Skeletal muscle tissue (tissue), 5 donors: ENCODE results near the gene TTC21A. TPM values are rescaled to one million over a fixed set of nuclear protein-coding genes. Genes with fewer than 3 reads are reported as not detected.
A peak's percentile ranks its signal among the peaks of the same experiment; 100 is the strongest.

ENCODE experiments used
- H3K27ac ChIP-seq: one replicate; pipeline ENCODE4 v1.7.0; 2013; ENCODE audit warnings: mild to moderate bottlenecking, low read depth, low read length, inconsistent platforms
- H3K27me3 ChIP-seq, 3 donors: one replicate each; pipeline ENCODE4 v1.7.0; 2013; ENCODE audit warnings: low read length in 3 of 3; ENCODE audit not compliant: control insufficient read depth in 3 of 3, insufficient read depth in 3 of 3
- H3K36me3 ChIP-seq, 3 donors: one replicate each; pipeline ENCODE4 v1.7.0; 2013; ENCODE audit warnings: low read length in 3 of 3; ENCODE audit not compliant: control insufficient read depth in 3 of 3, insufficient read depth in 3 of 3
- H3K4me1 ChIP-seq, 3 donors: one replicate each; pipeline ENCODE4 v1.7.0; 2013; ENCODE audit warnings: low read length in 3 of 3, mild to moderate bottlenecking in 3 of 3; ENCODE audit not compliant: control insufficient read depth in 3 of 3, insufficient read depth in 3 of 3
- H3K4me3 ChIP-seq, 3 donors: one replicate each; pipeline ENCODE4 v1.7.0; 2013; ENCODE audit warnings: low read length in 3 of 3
- H3K9ac ChIP-seq, 3 donors: one replicate each; pipeline ENCODE4 v1.7.0; 2013; ENCODE audit warnings: low read length in 3 of 3, mild to moderate bottlenecking in 3 of 3, moderate library complexity in 2 of 3, low read depth in 1 of 3
- H3K9me3 ChIP-seq, 3 donors: one replicate each; pipeline ENCODE4 v1.7.0; 2013; ENCODE audit warnings: low read length in 3 of 3; ENCODE audit not compliant: control insufficient read depth in 3 of 3
- small RNA-seq: library from RNA; depleted of rRNA; stranded (forward); fragments of <200 nt; gene quantifications from one replicate; pipeline ENCODE3, GENCODE V24; 2014
- total RNA-seq: library from RNA; depleted of rRNA; stranded (reverse); fragments of >200 nt; gene quantifications from one replicate; pipeline ENCODE4 v1.2.3, GENCODE V29; 2014
- donor health status: Osteomylitis.

The TTC21A gene
- total RNA-seq, 1 donor from 2014 or later, result 1.0 TPM

DNA sequence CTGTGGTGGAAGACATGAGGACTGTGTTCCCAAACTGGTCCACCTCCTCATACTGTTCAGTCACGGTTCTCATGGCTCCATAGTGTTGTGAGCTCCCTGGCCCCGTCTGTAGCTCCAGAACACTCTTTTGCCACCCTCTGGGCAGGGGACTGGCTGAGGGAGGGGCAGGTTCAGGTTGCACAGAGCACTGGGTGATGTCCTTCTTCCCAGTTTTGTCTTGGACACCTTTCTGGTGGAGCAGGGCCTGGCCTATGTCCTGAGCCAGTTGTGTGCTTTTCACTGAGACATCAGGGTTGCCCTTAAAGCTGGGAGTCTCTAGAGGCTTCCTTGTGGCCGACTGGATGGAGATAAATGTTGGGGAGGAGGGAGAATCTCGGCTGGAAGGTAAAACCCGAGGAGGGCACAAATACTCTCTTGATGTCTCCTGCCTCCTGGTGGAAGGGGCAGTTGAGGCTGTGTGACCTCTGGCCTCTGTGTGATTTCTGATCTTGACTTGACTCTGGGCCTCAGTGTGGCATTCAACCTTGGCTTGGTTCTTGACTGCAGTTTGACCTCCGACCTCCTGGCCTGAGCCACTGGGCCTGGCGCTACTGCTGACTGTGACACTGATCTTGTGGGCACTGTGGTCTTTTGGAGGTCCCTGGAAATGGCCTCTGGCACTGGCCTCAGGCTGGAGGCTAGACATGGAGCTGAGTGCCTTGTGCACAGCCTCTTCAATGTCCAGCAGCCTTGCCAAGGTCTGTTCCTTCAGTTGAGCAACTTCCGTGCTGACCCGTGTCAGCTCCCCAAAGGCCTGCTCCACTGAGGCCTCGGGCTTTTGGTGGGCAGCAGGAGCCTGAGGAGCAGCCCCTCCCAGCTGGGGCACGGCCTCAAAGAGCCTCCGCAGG lies 76.8 kb downstream of the TTC21A start:
- Histone ChIP-seq H3K36me3 (peaks cover 43 to 59% (median 46%) of the 10 kb centered on the region in 3 donors), H3K9ac (peak overlapping the region; percentile 11 to 99 (median 37)), H3K4me1 (peaks cover 75 to 88% (median 87%) of the 10 kb centered on the region in 3 donors), H3K27ac (peak overlapping the region; percentile 70), H3K27me3 (no peaks in the 10 kb centered on the region), H3K4me3 (no peak overlapping the region), H3K9me3 (no peaks in the 10 kb centered on the region)

DNA sequence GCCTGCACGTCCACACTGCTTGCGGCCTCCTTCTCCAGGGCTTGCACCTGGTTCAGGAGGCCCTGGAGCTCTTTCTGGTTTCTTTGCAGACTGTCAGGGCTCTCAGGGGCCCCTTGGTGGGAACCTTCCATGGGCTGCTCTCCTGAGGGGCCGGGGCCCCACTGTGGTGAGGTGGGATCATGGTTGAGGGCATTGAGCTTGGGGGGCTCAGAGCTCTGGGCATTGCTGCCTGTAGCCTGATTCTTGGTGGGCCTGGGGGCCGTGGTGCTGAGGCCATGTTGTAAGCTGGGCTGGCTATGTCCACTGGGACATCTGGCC lies 77.4 kb downstream of the TTC21A start:
- H3K27me3 ChIP-seq, result no peaks in the 10 kb centered on the region
- no peaks in the 10 kb centered on the region for H3K9me3 ChIP-seq
- H3K27ac ChIP-seq, result peak overlapping the region; percentile 70
- H3K4me3 ChIP-seq, result no peak overlapping the region
- peaks cover 43 to 61% (median 46%) of the 10 kb centered on the region in 3 donors for H3K36me3 ChIP-seq
- H3K4me1 ChIP-seq, result peaks cover 79 to 90% (median 88%) of the 10 kb centered on the region in 3 donors
- H3K9ac ChIP-seq, result peak overlapping the region in 2 of 3 donors; percentile 11 to 99

DNA sequence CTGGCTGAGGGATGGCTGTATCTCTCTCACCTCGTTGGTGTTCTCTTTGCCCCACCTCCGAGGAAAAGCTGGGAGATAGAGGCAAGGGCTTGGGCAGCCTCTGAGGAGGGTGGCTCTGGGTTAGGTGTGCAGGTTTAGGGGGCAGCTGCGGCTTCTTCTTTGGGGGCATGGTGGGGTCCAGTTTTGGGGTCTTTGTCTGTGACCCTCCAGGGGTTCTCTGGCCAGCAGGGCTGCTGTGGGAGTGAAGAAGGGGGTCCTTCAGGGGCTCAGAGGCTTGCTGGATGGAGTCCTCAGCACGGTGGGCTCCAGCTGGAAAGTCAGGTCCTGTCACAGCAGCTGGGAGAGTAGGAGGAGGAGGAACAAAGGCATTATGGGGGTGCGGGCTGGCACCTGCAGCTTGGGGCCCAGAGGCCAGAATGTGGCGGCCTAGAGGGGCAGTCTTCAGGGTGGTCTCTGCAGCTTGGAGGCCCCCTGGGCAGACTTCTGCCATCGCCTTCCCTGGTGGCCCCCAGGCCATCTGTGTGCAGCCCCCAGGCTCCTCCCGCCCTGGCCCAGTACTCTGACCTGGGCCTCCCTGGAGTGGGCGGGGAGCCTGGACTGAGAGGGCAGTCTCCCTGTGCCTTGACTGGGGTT lies 78.0 kb downstream of the TTC21A start:
- no peak overlapping the region for H3K4me3 ChIP-seq

DNA sequence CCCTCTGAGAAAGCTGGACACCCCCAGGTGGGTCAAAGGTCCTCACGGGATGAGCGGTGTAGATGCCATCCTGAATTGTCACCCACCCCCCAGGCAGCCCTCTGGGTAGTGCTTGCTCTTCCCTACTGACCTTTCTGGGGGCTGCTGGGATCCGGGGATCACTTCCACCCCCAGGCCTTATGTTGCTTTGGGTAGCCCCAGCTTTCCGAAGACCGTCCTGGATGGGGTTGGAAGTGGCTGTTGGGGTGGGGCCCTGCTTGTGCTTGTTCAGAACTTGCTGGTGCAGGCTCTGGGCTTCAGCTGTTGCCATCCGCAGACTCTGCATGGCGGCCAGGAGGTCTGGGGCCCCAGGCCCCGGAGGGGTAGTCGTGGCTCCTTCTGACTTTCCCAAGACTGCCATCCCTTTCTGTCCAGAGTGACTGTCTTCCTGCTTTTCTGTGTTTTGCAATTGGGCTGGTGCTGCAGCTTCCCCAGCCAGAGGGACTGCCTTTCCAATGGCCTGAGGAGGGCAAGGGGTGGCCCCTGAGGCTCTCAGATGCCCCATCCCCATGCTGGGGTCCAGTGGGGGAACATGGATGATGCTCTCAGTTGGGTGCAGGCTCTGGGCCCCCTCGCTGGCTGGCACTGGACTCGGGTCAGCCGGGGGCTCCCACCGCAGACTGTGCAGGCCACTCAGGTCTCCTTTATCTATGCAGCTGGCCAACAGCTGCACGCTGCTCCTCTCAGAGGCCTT lies 78.6 kb downstream of the TTC21A start:
- H3K9me3 ChIP-seq, result no peaks in the 10 kb centered on the region
- peak overlapping the region; percentile 34 to 56 (median 38) for H3K4me3 ChIP-seq
- H3K9ac ChIP-seq, result peak overlapping the region; percentile 27 to 99 (median 57)
- H3K27me3 ChIP-seq, result no peaks in the 10 kb centered on the region
- peak overlapping the region; percentile 70 for H3K27ac ChIP-seq
- H3K4me1 ChIP-seq, result peaks cover 75 to 92% (median 91%) of the 10 kb centered on the region in 3 donors
- peaks cover 43 to 65% (median 46%) of the 10 kb centered on the region in 3 donors for H3K36me3 ChIP-seq

More for the DNA sequence above, 78.0 kb downstream of the TTC21A start:
- peak overlapping the region; percentile 70 for H3K27ac ChIP-seq
- H3K27me3 ChIP-seq, result no peaks in the 10 kb centered on the region
- peak overlapping the region in 2 of 3 donors; percentile 11 to 99 for H3K9ac ChIP-seq
- H3K9me3 ChIP-seq, result no peaks in the 10 kb centered on the region
- peaks cover 43 to 64% (median 46%) of the 10 kb centered on the region in 3 donors for H3K36me3 ChIP-seq
- peaks cover 79 to 90% (median 88%) of the 10 kb centered on the region in 3 donors for H3K4me1 ChIP-seq

DNA sequence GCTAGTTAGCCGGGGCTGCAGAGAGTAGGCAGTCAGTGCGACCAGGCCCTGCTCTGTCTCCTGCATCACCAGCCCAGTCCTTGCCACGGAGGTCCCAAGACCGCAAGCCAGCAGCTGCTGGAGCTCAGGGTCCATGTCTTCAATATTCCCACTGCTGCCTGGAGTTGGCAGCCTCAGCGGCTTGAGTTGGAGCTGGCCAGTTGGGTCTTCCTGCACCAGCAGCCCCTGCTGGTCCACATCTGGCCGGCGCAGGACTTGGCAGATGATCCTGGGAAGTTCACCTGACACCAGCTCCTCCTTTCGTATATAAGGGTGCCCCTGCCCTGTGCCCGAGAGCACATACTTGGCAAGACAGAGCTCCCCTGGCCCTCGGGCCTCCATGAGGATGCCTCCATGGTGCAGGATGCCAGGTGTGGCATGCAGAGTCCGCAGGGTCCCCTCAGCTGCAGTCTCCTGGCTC lies 79.2 kb downstream of the TTC21A start:
- Histone ChIP-seq H3K9ac (peak overlapping the region in 1 of 3 donors; percentile 99), H3K4me3 (peak overlapping the region; percentile 34 to 56 (median 38)), H3K9me3 (no peaks in the 10 kb centered on the region), H3K4me1 (peaks cover 73 to 96% (median 92%) of the 10 kb centered on the region in 3 donors), H3K27ac (peak overlapping the region; percentile 70), H3K36me3 (peaks cover 43 to 71% (median 46%) of the 10 kb centered on the region in 3 donors), H3K27me3 (no peaks in the 10 kb centered on the region)

DNA sequence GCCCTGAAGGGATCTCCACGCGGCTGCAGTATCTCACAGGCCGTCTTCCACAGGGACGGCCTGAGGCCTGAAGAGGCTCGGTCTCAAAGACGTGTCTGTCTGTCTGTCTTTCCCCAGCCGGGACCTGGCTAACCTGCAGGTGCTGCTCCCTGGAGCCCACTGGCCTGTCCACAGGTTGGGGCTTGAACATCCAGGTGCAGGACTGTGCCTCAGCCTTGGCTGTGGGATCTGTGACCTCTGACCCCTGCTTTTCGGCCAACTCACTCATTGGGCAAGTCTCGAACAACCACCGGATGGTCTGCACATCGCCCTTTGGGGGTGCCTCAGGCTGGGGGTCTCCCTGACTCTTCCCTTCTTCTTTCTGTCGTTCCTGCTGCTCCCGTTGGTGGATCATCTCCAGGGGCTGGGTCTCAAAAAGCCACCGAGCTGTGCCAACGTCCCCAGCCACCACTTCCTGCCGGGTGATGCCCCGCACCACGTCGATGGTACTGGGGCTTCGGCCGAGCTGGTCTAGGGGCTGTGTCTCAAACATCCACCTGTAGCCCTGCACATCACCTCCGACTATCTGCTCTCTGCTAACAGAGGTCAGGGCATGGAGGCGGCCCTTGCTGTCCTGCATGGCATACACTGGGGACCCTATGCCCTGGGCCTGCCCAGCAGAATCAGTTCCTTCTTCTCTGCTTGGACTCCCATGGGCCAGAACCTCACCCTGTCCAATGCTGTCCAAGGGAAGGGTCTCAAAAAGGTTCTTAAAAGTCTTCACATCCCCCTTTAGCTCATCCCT lies 80.1 kb downstream of the TTC21A start:
- H3K4me3 ChIP-seq, result peak overlapping the region in 2 of 3 donors; percentile 34 to 52
- peak overlapping the region; percentile 100 for H3K27ac ChIP-seq
- no peaks in the 10 kb centered on the region for H3K27me3 ChIP-seq
- H3K4me1 ChIP-seq, result peaks cover 65 to 96% (median 84%) of the 10 kb centered on the region in 3 donors
- H3K9ac ChIP-seq, result peak overlapping the region; percentile 4 to 99 (median 50)
- no peaks in the 10 kb centered on the region for H3K9me3 ChIP-seq
- peaks cover 43 to 73% (median 46%) of the 10 kb centered on the region in 3 donors for H3K36me3 ChIP-seq

Small RNA genes lying within 50 kb of the gene (small RNA-seq; reads per million reads assigned to genes)
- not detected for gene RF00017

Other genes with a start within 250 kb of the TTC21A start
- 2.6 TPM for gene SCN11A, start 55.7 kb upstream of the TTC21A start, total RNA-seq
- 39.1 TPM for gene WDR48, start 55.7 kb upstream of the TTC21A start, total RNA-seq
- 11.5 TPM for gene GORASP1, start 53 bp upstream of the TTC21A start, total RNA-seq
- 8.9 TPM for gene CSRNP1, start 45.9 kb downstream of the TTC21A start, total RNA-seq
- gene XIRP1, start 84.9 kb downstream of the TTC21A start, total RNA-seq, result 30.8 TPM
- 3.1 TPM for gene CX3CR1, start 172.4 kb downstream of the TTC21A start, total RNA-seq
- not detected for gene CCR8, start 222.0 kb downstream of the TTC21A start, total RNA-seq